SU-DHL-6 (cell line): ENCODE measurements around the gene ATG2A.
A peak's percentile ranks its signal among the peaks of the same experiment; 100 is the strongest.

Source experiments
- CTCF ChIP-seq: fragments of 200-600 bp; sonication (generic); IDR thresholded peaks from one replicate; pipeline ENCODE4 v1.5.1; 2017; ENCODE audit warnings: antibody characterized with exemption, mild to moderate bottlenecking, low read length, moderate library complexity; ENCODE audit not compliant: insufficient read depth, poor library complexity, severe bottlenecking
- EZH2phosphoT487 ChIP-seq: fragments of 200-600 bp; sonication (generic), shearing (Covaris generic); conservative IDR thresholded peaks from 2 replicates; pipeline ENCODE4 v1.6.1; 2018; ENCODE audit warnings: mild to moderate bottlenecking, antibody characterized with exemption, low read length, moderate library complexity, mixed read lengths

DNA sequence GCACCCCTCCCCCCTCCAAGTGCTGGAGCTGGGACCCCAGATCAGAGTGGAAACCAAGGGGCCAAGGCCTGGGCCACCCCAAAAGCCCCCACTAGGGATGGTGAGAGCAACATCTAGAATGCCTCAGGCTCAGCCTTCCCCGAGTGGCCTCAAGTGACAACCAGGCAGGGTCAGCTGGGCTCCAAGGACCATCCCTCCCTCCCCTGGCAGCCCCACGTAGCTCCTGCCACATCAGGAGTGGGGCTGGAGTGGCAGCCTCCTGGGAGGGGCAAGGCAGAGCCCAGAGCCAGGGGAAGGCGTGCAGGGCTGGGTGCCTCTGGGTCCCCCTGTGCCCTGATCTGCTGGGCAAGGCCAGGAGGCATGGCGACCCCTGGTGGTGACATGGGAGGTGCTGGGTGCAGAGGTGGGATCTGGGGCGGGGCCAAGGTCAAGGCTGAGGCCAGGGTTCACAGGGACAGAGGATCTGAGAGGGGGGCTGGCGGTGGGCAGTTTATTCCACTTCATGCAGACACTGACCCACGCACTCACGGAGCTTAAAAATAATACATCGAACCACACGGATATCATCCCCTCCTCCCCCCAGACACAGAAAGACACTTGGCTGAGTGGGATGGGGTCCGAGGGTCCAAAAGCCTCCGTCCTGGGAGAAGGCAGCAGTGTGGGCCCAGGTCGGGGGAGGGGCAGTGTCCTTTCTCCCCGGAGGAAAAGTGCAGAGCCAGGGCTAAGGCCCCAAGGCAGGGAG is 22.8 kb downstream of the ATG2A start:
- TF ChIP-seq CTCF (peak; percentile 95), EZH2phosphoT487 (no peak)
